Mammary epithelial cell (primary cell): ENCODE results near the gene CNPY4.

Experiments
- EZH2 ChIP-seq: IDR thresholded peaks from 2 replicates; pipeline ENCODE4 v1.6.1; 2012; ENCODE audit warnings: low read length, inconsistent platforms, borderline replicate concordance
- TF ChIP-seq, protein P1 (sequence below), 2 donors: IDR thresholded peaks in 1 of 2; conservative IDR thresholded peaks in 1 of 2; 2 replicates each; pipeline ENCODE4 v1.5.1; 2011 to 2012; ENCODE audit warnings: inconsistent platforms in 2 of 2, low read length in 2 of 2, mild to moderate bottlenecking in 2 of 2, control low read depth in 1 of 2, low read depth in 1 of 2; ENCODE audit not compliant: insufficient read depth in 1 of 2; ENCODE audit errors: extremely low read depth in 1 of 2

DNA sequence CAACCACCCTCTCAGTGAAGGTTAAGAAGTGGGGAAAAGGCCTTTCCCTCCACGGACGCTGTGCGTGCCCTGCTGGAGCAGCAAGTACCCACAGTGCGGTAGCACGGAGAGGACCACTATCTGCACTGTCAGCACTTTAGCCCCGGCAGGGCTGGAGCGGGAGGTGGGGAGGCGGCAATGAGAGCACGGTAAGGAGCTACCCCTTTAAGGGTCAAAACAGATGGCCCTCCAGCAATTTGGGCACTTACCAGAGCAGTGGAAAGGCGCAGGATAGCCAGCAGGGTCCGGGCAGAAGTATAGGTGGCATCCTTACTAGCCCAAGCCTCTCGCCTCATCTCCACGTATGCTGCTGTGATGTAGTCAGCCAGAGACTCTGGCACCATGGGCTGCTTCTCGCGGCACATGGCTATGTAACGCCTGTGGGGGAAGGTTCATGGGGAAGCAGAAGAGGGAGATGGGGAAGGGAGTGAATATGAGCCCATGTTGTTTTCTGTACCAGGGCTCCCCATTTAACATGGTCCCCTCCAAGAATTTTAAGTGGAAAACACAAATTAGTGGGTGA lies 25.4 kb upstream of the CNPY4 start:
- TF ChIP-seq, protein P1, sequence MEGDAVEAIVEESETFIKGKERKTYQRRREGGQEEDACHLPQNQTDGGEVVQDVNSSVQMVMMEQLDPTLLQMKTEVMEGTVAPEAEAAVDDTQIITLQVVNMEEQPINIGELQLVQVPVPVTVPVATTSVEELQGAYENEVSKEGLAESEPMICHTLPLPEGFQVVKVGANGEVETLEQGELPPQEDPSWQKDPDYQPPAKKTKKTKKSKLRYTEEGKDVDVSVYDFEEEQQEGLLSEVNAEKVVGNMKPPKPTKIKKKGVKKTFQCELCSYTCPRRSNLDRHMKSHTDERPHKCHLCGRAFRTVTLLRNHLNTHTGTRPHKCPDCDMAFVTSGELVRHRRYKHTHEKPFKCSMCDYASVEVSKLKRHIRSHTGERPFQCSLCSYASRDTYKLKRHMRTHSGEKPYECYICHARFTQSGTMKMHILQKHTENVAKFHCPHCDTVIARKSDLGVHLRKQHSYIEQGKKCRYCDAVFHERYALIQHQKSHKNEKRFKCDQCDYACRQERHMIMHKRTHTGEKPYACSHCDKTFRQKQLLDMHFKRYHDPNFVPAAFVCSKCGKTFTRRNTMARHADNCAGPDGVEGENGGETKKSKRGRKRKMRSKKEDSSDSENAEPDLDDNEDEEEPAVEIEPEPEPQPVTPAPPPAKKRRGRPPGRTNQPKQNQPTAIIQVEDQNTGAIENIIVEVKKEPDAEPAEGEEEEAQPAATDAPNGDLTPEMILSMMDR (conservative IDR thresholded peaks at IDR 0.05 in 1 of 2, IDR thresholded peaks at IDR 0.05 in 1 of 2; ENCODE audit: extremely low read depth in 1 of 2, insufficient read depth in 1 of 2, low read depth in 1 of 2, low read length in 2 of 2): no peak
- TF ChIP-seq EZH2: no peak
